GM19372 (cell line): Measurements from ENCODE around the gene TRPV6.

Source experiments
- ATAC-seq: cut with Tn5 transposase; IDR thresholded peaks from one replicate; pipeline ENCODE4 v1.9.1; 2021; ENCODE audit warnings: mild to moderate bottlenecking, low read depth, moderate library complexity; ENCODE audit not compliant: unreplicated experiment

The TRPV6 gene

GRCh38 chr7:142908921-142909890 is 23.7 kb upstream of the TRPV6 start:
- peak; percentile 61 for ATAC-seq

- ATAC-seq: no peak
Observed at GRCh38 chr7:142908290-142908689, 22.7 kb upstream of the TRPV6 start.

- ATAC-seq: no peak
Observed at GRCh38 chr7:142906643-142907042, 21.1 kb upstream of the TRPV6 start.

- ATAC-seq: no peak
Observed at GRCh38 chr7:142905759-142906158, 20.2 kb upstream of the TRPV6 start.

- no peak for ATAC-seq
Observed at GRCh38 chr7:142904128-142904527, 18.6 kb upstream of the TRPV6 start.

GRCh38 chr7:142901426-142902259 is 16.1 kb upstream of the TRPV6 start:
- ATAC-seq: no peak

- no peak for ATAC-seq
Observed at GRCh38 chr7:142899661-142900060, 14.1 kb upstream of the TRPV6 start.

- ATAC-seq: no peak
Observed at GRCh38 chr7:142898377-142899170, 13.0 kb upstream of the TRPV6 start.

GRCh38 chr7:142897691-142898090 is 12.1 kb upstream of the TRPV6 start:
- no peak for ATAC-seq

- ATAC-seq: no peak
Observed at GRCh38 chr7:142896741-142897379, 11.3 kb upstream of the TRPV6 start.

GRCh38 chr7:142896151-142896550 is 10.6 kb upstream of the TRPV6 start:
- ATAC-seq: no peak

- no peak for ATAC-seq
Observed at GRCh38 chr7:142894985-142895593, 9.5 kb upstream of the TRPV6 start.

- ATAC-seq: no peak
Observed at GRCh38 chr7:142894112-142894984, 8.8 kb upstream of the TRPV6 start.

- ATAC-seq: no peak
Observed at GRCh38 chr7:142892951-142893350, 7.4 kb upstream of the TRPV6 start.

GRCh38 chr7:142891490-142892082 is 6.0 kb upstream of the TRPV6 start:
- no peak for ATAC-seq

- ATAC-seq: no peak
Observed at GRCh38 chr7:142890874-142891485, 5.4 kb upstream of the TRPV6 start.

GRCh38 chr7:142889816-142890215 is 4.3 kb upstream of the TRPV6 start:
- no peak for ATAC-seq
